Effector CD4-positive, alpha-beta T cell (primary cell): ENCODE data around the gene KCNS3.

Experiments used
- DNase-seq: peaks from one replicate; pipeline ENCODE4 v3.0.0-alpha.2; 2020

The KCNS3 gene

DNA sequence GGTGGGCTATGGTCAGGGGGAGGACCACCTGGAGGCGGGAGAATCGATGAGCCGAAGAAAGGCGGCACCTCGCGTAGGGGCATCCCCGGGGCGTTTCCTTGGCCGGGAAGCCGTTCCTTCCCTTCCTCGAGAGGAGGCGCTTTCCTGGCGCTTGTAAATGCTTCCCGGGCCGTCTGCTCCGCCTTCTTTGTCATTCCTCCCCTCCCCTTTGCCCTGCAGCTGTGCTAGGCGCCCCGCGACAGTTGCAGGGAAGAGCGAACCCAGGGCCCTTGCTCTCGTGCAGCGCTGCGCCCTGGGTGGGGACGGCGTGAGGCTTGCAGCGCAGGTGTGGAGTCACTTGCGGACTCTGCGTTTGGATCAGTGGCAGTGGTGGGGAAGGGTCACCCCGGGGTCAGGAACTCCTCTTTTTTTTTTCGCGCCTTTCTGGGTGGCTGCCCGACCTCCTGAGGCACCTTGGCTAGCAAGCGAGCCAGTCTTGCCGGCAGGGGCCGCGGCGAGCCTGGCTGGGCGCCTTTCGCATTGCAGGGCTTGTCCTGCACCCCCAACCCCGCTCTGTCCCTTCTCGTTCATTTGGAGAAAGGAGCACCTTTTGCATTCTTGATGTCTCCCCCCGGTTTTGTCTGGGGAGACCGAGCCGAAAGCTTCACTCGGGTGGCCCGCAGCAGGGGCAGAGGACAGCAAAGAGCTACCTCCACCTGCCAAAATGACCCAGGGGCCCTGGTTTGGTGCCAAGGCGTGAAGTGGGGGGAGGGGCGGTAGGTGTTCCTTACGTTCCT lies 858 bp downstream of the KCNS3 start:
- DNase-seq, result no peak

- DNase-seq, result no peak
These were observed 1.4 kb downstream of the KCNS3 start for GRCh38 chr2:17879913-17880274.

GRCh38 chr2:17892770-17893534 lies 14.5 kb downstream of the KCNS3 start:
- no peak for DNase-seq

DNA sequence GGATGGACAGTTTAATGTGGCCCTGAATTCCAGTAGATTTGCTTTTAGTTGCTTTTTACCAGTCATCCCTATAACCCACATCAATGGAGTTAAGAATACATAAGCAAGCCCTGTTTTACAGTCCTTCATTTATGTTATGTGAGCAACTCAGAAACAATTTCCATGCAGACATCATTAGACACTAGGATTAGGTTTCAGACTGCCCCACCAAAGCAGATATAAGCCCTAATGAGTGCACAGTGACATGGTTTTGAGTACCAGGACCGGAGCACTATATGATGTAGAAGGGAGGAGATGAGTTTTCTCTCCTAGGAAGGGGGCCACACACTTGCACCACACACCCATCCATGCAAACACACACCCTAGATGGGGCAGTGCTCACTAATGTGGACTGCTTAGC lies 15.5 kb downstream of the KCNS3 start:
- DNase-seq, result no peak

- no peak for DNase-seq
These were observed 16.1 kb downstream of the KCNS3 start for GRCh38 chr2:17894556-17894955.

GRCh38 chr2:17899871-17900270 lies 21.4 kb downstream of the KCNS3 start:
- no peak for DNase-seq

DNA sequence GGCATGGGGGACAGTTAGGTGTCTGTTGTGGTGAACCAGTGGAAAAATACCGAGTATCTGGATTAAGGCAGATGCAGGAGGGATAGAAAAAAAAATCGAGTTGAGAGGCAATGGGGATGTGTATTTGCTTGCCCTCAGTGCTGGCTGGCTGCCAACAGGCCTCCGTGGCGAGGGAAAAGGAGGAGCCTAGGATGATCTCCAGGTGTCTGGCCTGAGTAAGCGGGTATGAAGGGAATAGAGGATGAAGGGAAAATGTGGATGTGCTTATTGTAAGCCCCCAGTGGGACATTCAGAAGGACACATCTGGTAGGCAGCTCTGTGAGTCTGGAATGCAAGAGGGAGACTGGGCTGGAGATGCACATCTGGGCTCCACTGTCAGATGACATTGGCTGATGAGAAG lies 22.8 kb downstream of the KCNS3 start:
- DNase-seq, result no peak

DNA sequence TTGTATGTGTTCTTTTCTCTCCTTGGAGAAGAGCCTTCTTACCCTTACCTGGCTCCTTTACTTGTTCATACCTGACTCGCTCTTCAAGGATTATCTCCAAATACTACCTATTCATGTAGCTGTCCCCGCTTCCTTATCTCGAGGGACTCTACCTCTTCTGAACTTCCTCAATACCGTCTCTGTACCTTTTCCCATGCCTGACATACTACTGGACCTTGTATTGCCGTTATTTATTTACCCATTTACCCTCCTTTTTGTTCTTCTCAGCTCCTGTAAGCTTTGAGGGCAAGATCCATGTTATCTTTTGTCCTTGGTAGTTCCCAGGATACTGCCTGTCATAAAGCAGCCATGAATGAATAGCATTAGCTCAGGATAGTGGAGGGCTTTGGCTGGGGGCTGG lies 32.5 kb downstream of the KCNS3 start:
- DNase-seq, result no peak

GRCh38 chr2:17911491-17912260 lies 33.2 kb downstream of the KCNS3 start:
- DNase-seq, result no peak

DNA sequence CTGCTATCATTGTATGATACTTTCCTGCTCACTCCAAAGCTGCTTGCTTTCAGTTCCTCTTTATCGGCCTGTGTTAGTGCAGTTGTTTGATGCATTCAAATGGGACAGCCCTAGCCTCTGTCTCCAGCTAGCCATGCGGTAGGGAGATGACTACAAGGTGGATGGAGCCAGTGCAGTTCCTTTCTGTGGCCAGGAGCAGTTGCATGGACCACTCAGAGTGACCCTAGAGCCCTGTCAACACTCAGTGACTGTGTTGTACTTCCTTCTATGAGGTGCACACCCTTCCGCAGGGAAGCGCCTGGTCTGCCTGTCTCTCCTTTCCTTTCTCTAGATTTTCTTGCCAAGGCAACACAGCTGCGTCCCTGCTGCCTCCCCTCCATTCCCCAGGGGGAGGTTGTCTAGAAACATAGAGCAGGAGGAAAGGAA lies 33.8 kb downstream of the KCNS3 start:
- DNase-seq, result no peak

DNA sequence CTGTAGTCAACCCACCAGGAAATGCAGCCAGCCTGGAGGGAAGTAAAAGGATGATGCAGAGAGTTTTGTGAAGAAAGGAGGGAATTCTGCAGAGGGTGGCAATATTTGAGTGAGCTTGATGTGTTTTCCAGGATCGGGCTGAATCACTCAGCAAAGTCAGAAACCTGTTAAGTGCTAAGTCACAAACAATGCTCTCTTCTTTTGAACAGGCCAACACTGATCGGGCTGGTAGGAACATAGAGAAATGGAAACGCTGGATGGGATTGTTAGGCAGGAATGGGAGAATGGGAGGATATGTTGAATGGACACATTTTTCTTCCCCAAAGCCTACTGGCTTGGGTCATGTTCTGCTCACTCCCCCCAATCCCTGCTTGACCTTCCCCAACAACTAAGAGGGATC lies 36.6 kb downstream of the KCNS3 start:
- no peak for DNase-seq

DNA sequence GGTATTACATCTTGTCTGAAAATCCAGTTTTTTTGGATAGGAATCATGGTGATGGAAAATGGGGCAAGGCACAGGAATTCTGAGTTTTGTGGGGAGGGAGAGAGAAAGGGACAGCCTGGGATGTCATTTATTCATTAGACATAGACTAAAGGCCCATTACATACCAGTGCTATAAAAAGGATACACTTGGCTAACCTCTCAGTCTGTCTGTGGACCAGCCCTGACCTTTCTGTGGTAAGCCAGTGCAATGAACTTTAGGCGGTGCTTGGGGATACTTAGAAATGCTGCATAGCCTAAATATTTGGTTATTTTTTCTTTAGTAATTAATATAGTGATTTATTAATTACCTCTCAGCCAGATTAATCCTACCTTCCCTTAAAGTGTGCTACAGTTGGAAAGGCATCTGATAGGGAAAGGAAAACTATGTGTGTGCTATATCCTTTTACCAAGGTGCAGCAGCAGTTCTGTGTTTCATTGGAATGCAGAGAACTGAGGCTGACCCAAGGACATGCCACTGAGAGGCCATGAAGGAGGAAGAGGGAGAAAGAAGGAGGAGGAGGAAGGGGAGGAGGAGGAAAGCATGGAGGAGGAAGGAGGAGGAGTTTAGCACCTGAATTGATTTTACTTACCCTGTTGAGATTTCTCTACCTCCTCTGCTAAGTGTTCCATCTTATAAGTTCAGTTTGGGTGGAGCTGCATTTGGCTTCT lies 37.5 kb downstream of the KCNS3 start:
- no peak for DNase-seq

GRCh38 chr2:17916584-17916983 lies 38.1 kb downstream of the KCNS3 start:
- no peak for DNase-seq

DNA sequence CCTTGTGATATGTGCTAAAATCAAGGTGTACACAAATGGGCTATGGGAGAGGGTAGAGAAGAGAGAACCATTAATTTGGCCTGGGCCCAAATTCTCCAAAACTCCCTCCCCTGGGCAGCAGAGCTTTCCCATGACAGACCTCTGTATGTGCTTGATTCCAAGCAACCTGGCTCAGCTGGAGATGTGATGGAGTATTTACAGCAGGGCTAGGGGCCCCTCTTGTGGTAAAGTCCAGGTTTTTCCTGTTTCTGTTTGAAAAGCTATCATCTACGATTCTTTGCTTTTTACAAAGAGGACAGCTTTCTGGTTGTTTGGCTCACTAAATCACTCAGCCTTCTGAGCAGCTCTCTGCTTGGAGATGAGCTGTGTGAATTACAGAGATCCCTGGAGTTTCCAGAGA lies 40.3 kb downstream of the KCNS3 start:
- no peak for DNase-seq

GRCh38 chr2:17930773-17931172 lies 52.3 kb downstream of the KCNS3 start:
- no peak for DNase-seq

GRCh38 chr2:17933256-17933655 lies 54.8 kb downstream of the KCNS3 start:
- DNase-seq, result no peak

DNA sequence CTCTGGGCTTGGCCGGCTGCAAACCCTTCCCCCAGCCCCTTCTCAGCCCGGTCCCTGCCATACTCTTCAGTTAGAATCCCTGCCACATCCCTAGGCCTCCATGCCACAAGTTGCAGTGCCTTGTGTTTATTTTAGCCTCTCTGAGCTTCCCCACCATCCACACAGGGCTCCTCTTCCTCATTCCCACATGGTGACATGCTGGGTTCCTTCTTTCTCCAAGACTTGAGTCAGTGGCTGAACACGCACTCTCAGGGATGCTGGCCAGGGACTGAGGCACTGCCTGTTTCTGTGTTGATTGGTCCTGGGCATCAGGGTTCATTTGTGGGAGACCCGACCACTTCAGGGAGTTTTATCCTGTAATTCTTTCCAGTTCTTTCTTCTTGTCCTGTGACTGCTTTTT lies 56.3 kb downstream of the KCNS3 start:
- DNase-seq, result no peak

- no peak for DNase-seq
These were observed 56.9 kb downstream of the KCNS3 start for GRCh38 chr2:17935242-17935885.

GRCh38 chr2:17936599-17936998 lies 58.1 kb downstream of the KCNS3 start:
- no peak for DNase-seq

- DNase-seq, result no peak
These were observed 61.7 kb downstream of the KCNS3 start for GRCh38 chr2:17940091-17940630.

DNA sequence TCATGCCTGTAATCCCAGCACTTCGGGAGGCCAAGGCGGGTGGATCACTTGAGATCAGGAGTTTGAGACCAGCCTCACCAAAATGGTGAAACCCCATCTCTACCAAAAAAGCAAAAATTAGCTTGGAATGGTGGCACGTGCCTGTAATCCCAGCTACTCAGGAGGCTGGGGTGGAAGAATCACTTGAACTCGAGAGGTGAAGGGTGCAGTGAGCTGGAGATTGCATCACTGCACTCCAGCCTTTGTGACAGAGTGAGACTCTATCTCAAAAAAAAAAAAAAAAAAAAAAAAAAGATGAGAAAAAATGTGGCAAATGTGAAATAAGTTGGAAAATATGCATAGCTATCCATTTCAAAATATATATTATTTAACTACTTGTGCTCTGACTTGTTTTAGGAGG lies 65.0 kb downstream of the KCNS3 start:
- no peak for DNase-seq

GRCh38 chr2:17947113-17947512 lies 68.6 kb downstream of the KCNS3 start:
- DNase-seq, result no peak
